Measurements from ENCODE around the gene ATP1B3. TPM values are rescaled to one million over a fixed set of nuclear protein-coding genes. Genes with fewer than 3 reads are reported as not detected.

ATP1B3 gene
- total RNA-seq, 1 donor from 2014 or later: 248 TPM

DNA sequence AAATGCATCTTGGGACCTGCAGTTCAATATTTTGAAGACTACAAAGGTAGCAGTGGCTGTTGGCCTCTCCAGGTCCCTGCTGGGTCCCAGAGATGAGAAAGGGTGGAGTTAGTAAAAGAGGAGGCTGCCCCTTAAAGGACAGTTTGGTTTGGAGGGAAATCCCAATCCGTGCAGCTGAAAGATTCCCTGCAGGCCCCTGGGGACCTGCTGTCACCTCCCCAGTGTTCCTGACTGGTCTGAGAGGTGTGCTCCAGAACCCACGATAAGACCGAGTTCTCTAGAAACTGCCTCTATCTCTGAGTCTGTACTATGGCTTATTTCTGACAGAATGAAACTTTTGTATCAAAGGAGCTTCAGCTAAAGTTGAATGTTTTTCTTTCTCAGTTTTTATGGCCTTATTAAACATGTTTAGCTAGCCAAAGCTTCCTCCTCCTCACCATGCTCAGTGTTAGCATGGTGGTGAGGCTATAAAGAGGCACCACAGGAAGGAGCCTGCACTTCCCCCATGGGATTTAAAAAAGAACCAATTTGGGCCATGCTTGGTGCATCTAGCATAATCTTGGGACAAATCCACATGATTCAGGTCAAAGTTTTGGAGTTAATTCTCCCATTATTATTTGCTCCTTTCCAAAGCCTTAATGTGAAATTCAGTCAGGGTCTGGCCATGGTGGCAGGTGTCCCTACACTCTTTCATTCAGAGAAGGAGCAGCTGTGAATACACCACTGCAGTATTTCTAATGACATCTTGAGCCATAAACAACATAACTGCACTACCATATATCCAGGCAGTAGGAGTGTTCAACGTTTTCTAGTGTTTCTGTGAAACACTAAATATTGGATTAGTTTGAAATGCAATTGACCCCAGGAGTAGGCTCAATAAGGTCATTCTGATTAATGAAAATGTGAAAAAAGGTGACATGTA lies 74.4 kb downstream of the ATP1B3 start:
- TF ChIP-seq, protein P1, sequence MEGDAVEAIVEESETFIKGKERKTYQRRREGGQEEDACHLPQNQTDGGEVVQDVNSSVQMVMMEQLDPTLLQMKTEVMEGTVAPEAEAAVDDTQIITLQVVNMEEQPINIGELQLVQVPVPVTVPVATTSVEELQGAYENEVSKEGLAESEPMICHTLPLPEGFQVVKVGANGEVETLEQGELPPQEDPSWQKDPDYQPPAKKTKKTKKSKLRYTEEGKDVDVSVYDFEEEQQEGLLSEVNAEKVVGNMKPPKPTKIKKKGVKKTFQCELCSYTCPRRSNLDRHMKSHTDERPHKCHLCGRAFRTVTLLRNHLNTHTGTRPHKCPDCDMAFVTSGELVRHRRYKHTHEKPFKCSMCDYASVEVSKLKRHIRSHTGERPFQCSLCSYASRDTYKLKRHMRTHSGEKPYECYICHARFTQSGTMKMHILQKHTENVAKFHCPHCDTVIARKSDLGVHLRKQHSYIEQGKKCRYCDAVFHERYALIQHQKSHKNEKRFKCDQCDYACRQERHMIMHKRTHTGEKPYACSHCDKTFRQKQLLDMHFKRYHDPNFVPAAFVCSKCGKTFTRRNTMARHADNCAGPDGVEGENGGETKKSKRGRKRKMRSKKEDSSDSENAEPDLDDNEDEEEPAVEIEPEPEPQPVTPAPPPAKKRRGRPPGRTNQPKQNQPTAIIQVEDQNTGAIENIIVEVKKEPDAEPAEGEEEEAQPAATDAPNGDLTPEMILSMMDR (IDR thresholded peaks at IDR 0.05; ENCODE audit: insufficient read depth, low read depth, low read length): no peak
- TF ChIP-seq EZH2 (IDR thresholded peaks at IDR 0.05; ENCODE audit: insufficient read depth, low read length): no peak
- Histone ChIP-seq H3K4me1 (ENCODE audit: insufficient read depth, low read length) (peaks cover 10% of the 10 kb centered on the region), H3K9ac (ENCODE audit: low read length) (no peak overlapping the region), H3K36me3 (ENCODE audit: insufficient read depth, low read length) (peaks cover 2% of the 10 kb centered on the region), H3K4me3 (ENCODE audit: insufficient read depth, low read depth, low read length) (no peak overlapping the region), H3K4me2 (ENCODE audit: low read length) (no peak overlapping the region), H4K20me1 (ENCODE audit: insufficient read depth, low read length) (no peaks in the 10 kb centered on the region), H2AFZ (ENCODE audit: low read depth, low read length) (no peak overlapping the region), H3K9me3 (ENCODE audit: insufficient read depth, low read depth, low read length) (no peaks in the 10 kb centered on the region), H3K27ac (ENCODE audit: low read depth, low read length) (no peak overlapping the region), H3K79me2 (ENCODE audit: insufficient read depth, low read length) (no peaks in the 10 kb centered on the region), H3K27me3 (ENCODE audit: insufficient read depth, low read length) (no peaks in the 10 kb centered on the region)
- H3K9me3 Mint-ChIP-seq (ENCODE audit: unreplicated experiment): no peaks in the 10 kb centered on the region
- no peak overlapping the region for H3K27ac Mint-ChIP-seq (ENCODE audit: unreplicated experiment)
- FAIRE-seq: no peak
- H3K4me3 Mint-ChIP-seq (ENCODE audit: unreplicated experiment): no peak overlapping the region
- no peaks in the 10 kb centered on the region for H3K27me3 Mint-ChIP-seq (ENCODE audit: low read depth, unreplicated experiment)
- H3K4me1 Mint-ChIP-seq (ENCODE audit: low read depth, unreplicated experiment): peaks cover 7% of the 10 kb centered on the region
- peaks cover 15% of the 10 kb centered on the region for H3K36me3 Mint-ChIP-seq (ENCODE audit: low read depth, unreplicated experiment)
- DNase-seq (ENCODE audit: low read depth): no peak

DNA sequence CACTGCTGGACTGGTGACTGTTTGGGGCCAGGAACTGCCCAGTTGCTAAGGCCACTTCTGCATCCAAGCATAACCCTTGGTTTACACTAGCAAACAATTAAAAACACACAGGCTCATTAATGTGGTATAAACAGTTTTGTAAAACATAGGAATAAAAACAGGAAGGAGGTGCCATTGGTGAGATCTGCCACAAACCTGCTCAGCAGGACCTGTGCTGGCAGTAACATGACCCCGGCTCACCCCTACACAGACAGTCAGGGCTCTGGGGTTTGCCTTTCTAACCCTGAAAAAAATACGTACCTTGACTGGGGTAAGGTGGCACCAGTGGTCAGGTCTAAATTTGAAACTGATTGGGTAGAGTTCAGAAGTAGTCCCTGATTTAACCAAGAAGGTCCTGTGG lies 76.2 kb downstream of the ATP1B3 start:
- Histone ChIP-seq H3K79me2 (ENCODE audit: insufficient read depth, low read length) (no peaks in the 10 kb centered on the region), H3K9ac (ENCODE audit: low read length) (no peak overlapping the region), H3K27me3 (ENCODE audit: insufficient read depth, low read length) (no peaks in the 10 kb centered on the region), H3K27ac (ENCODE audit: low read depth, low read length) (no peak overlapping the region), H3K36me3 (ENCODE audit: insufficient read depth, low read length) (peaks cover 2% of the 10 kb centered on the region), H3K4me3 (ENCODE audit: insufficient read depth, low read depth, low read length) (no peak overlapping the region), H2AFZ (ENCODE audit: low read depth, low read length) (no peak overlapping the region), H3K9me3 (ENCODE audit: insufficient read depth, low read depth, low read length) (no peaks in the 10 kb centered on the region), H4K20me1 (ENCODE audit: insufficient read depth, low read length) (no peaks in the 10 kb centered on the region), H3K4me2 (ENCODE audit: low read length) (no peak overlapping the region), H3K4me1 (ENCODE audit: insufficient read depth, low read length) (peaks cover 10% of the 10 kb centered on the region)
- H3K36me3 Mint-ChIP-seq (ENCODE audit: low read depth, unreplicated experiment): peaks cover 17% of the 10 kb centered on the region
- DNase-seq (ENCODE audit: low read depth) (no peak), FAIRE-seq (no peak)
- H3K4me1 Mint-ChIP-seq (ENCODE audit: low read depth, unreplicated experiment): peaks cover 6% of the 10 kb centered on the region
- H3K27ac Mint-ChIP-seq (ENCODE audit: unreplicated experiment): no peak overlapping the region
- H3K27me3 Mint-ChIP-seq (ENCODE audit: low read depth, unreplicated experiment): no peaks in the 10 kb centered on the region
- H3K9me3 Mint-ChIP-seq (ENCODE audit: unreplicated experiment): no peaks in the 10 kb centered on the region
- TF ChIP-seq, protein P1 (IDR thresholded peaks at IDR 0.05; ENCODE audit: insufficient read depth, low read depth, low read length): no peak
- no peak for TF ChIP-seq EZH2 (IDR thresholded peaks at IDR 0.05; ENCODE audit: insufficient read depth, low read length)
- no peak overlapping the region for H3K4me3 Mint-ChIP-seq (ENCODE audit: unreplicated experiment)

DNA sequence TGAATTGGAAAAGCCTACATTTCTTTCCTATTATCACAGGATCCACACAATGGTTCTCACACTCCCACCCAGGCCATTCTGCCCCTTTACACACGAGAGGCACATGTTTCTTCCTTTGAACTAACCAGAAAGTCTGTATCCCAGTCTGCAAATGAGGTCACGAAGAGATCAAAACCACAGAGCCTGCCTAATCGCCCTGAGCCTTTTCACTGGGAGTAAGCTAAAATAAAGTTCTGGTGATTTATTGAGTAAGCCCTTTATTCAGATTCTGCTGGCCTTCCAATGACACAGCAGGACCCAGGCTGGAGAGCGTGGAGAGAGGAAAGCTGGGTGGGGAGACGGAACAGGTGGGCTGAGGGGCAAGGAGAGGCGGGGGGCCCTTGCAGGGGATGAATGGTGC lies 78.7 kb downstream of the ATP1B3 start:
- no peak for FAIRE-seq
- Mint-ChIP-seq H3K9me3 (ENCODE audit: unreplicated experiment) (no peaks in the 10 kb centered on the region), H3K4me1 (ENCODE audit: low read depth, unreplicated experiment) (peaks cover 19% of the 10 kb centered on the region), H3K4me3 (ENCODE audit: unreplicated experiment) (no peak overlapping the region), H3K27me3 (ENCODE audit: low read depth, unreplicated experiment) (no peaks in the 10 kb centered on the region), H3K36me3 (ENCODE audit: low read depth, unreplicated experiment) (peaks cover 20% of the 10 kb centered on the region), H3K27ac (ENCODE audit: unreplicated experiment) (peak overlapping the region; percentile 82)
- no peaks in the 10 kb centered on the region for H4K20me1 ChIP-seq (ENCODE audit: insufficient read depth, low read length)
- H3K9ac ChIP-seq (ENCODE audit: low read length): peak overlapping the region; percentile 51
- H3K4me2 ChIP-seq (ENCODE audit: low read length): peak overlapping the region; percentile 70
- no peaks in the 10 kb centered on the region for H3K79me2 ChIP-seq (ENCODE audit: insufficient read depth, low read length)
- H3K27me3 ChIP-seq (ENCODE audit: insufficient read depth, low read length): no peaks in the 10 kb centered on the region
- H3K4me1 ChIP-seq (ENCODE audit: insufficient read depth, low read length): peaks cover 21% of the 10 kb centered on the region
- H3K36me3 ChIP-seq (ENCODE audit: insufficient read depth, low read length): peaks cover 2% of the 10 kb centered on the region
- no peak overlapping the region for H3K4me3 ChIP-seq (ENCODE audit: insufficient read depth, low read depth, low read length)
- no peaks in the 10 kb centered on the region for H3K9me3 ChIP-seq (ENCODE audit: insufficient read depth, low read depth, low read length)
- H3K27ac ChIP-seq (ENCODE audit: low read depth, low read length): peak overlapping the region; percentile 34
- peak; percentile 82 for DNase-seq (ENCODE audit: low read depth)
- H2AFZ ChIP-seq (ENCODE audit: low read depth, low read length): no peak overlapping the region
- TF ChIP-seq, protein P1 (IDR thresholded peaks at IDR 0.05; ENCODE audit: insufficient read depth, low read depth, low read length): no peak
- TF ChIP-seq EZH2 (IDR thresholded peaks at IDR 0.05; ENCODE audit: insufficient read depth, low read length): no peak
